Mucosa of stomach (tissue), 1 donor: Measurements from ENCODE around the gene PSMB1.

Experiments
- H3K27me3 ChIP-seq: one replicate; pipeline ENCODE4 v1.7.0; 2013; ENCODE audit warnings: mild to moderate bottlenecking, low read length; ENCODE audit not compliant: control insufficient read depth, insufficient read depth
- H3K36me3 ChIP-seq: one replicate; pipeline ENCODE4 v1.7.0; 2013; ENCODE audit warnings: low read length; ENCODE audit not compliant: control insufficient read depth, insufficient read depth
- H3K4me1 ChIP-seq: one replicate; pipeline ENCODE4 v1.7.0; 2013; ENCODE audit warnings: mild to moderate bottlenecking, low read length; ENCODE audit not compliant: control insufficient read depth, insufficient read depth
- H3K4me3 ChIP-seq: one replicate; pipeline ENCODE4 v1.7.0; 2013; ENCODE audit warnings: low read length
- H3K9ac ChIP-seq: one replicate; pipeline ENCODE4 v1.7.0; 2013; ENCODE audit warnings: mild to moderate bottlenecking, low read length, moderate library complexity
- H3K9me3 ChIP-seq: one replicate; pipeline ENCODE4 v1.7.0; 2013; ENCODE audit warnings: mild to moderate bottlenecking, low read length, moderate library complexity; ENCODE audit not compliant: control insufficient read depth
- donor health status: Pancreatic carcinoma.

Gene PSMB1

DNA sequence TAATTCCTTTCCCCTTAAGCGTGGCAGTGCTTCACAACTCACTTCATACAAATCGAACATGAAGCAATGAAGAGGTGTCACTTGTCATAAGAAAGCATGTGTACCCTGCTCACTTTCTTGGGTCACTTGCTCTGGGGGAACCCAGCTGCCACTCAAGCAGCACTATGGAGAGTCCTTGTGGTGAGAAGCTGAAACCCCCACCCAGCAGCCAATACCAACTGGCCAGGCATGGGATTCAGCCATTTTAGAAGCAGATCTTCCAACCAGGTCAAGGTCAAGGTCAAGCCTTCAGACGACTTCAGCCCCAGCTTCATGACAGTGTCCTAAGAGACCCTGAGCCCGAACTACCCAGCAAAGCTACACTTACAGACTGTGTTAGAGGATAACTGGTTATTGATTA is 62.8 kb downstream of the PSMB1 start:
- no peaks in the 10 kb centered on the region for H3K27me3 ChIP-seq
- no peak overlapping the region for H3K9ac ChIP-seq
- H3K36me3 ChIP-seq: no peaks in the 10 kb centered on the region
- H3K9me3 ChIP-seq: no peaks in the 10 kb centered on the region
- no peak overlapping the region for H3K4me3 ChIP-seq
- H3K4me1 ChIP-seq: no peaks in the 10 kb centered on the region

DNA sequence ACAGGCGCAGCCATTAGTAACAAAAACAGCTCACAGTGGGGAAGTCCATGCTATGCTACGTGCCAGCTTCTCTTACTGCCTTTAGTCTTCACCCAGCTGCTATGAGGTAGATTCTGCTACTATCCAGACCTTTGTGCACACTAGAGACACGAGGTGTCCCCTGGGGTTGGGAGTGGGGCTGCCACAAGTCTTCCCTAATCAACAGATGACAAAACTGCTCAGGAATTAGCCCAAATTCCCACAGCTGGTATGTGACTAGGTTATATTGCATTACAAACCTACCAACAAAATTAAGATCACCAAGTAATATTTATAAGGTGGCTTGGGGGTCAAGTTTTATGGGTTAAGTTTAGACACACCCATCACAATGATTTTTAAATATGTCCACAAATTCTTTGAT is 63.3 kb downstream of the PSMB1 start:
- Histone ChIP-seq H3K27me3 (no peaks in the 10 kb centered on the region), H3K4me3 (no peak overlapping the region), H3K9ac (no peak overlapping the region), H3K9me3 (no peaks in the 10 kb centered on the region), H3K36me3 (no peaks in the 10 kb centered on the region), H3K4me1 (no peaks in the 10 kb centered on the region)

DNA sequence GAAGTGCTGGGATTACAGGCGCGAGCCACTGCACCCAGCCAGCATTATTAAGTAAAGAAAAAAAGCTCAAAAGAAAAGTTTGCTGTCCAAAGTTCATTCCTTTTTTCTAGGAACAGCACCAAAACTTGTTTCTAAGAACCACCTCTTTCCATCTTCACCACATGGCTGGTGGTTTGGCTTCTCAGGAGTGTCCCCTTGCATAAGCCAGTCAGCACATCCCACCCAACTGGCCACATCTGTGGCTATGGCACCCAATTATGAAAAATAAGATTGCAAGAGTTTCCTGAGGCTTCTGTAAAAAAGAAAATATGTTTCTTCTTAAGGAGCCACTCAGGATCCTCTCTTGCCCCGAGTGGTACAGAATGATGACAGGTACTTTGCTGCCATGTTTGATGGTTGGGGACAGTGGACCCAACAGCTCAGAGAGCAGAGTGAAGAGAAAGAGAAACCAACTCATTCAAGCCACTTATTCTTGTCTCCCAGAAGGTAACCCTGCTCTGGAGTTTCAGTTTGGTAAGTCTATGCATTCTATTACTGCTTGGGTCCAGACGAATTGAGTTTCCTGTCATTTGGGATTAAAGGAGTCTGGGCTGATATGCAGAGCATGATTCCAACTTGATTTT is 65.3 kb downstream of the PSMB1 start:
- no peaks in the 10 kb centered on the region for H3K4me1 ChIP-seq
- H3K27me3 ChIP-seq: no peaks in the 10 kb centered on the region
- H3K4me3 ChIP-seq: no peak overlapping the region
- no peaks in the 10 kb centered on the region for H3K36me3 ChIP-seq
- H3K9ac ChIP-seq: no peak overlapping the region
- H3K9me3 ChIP-seq: no peaks in the 10 kb centered on the region

DNA sequence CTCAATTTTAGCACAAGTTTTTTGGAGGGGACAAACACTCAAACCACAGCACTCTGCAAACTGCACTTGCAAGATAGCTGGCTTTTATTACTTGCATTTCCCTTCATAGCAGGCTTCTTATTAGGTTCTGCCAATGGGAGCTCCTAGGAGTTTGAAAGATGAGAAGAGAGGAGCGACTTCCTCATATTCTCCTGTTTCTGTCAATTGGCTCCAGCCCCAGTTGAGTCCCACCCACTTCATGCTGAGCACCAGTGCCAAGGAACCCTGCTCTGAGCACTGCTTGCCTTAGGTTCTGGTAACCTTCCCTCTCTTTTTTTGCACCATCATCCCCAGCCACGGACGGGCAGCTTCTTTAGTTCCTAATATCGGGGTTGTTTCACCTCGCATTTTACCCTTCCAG is 67.9 kb downstream of the PSMB1 start:
- no peaks in the 10 kb centered on the region for H3K36me3 ChIP-seq
- no peaks in the 10 kb centered on the region for H3K27me3 ChIP-seq
- H3K4me1 ChIP-seq: no peaks in the 10 kb centered on the region
- no peaks in the 10 kb centered on the region for H3K9me3 ChIP-seq
- H3K9ac ChIP-seq: no peak overlapping the region
- no peak overlapping the region for H3K4me3 ChIP-seq
